Left colon (tissue), 2 donors: ENCODE data around the gene IGFL4. TPM values are rescaled to one million over a fixed set of nuclear protein-coding genes. Genes with fewer than 3 reads are reported as not detected.

ENCODE experiments used
- ATAC-seq: fragments of 200-7000 bp; cut with Tn5 transposase; one replicate; pipeline ENCODE4 v1.9.1; 2020; ENCODE audit warnings: mild to moderate bottlenecking, moderate library complexity
- DNase-seq, 2 donors: peaks; one replicate each; pipeline ENCODE4 v3.0.0-alpha.2; 2020
- intact Hi-C, 2 donors: fragments of 100-400 bp; cut with DNase I in 1 of 2; cut with micrococcal nuclease in 1 of 2; formaldehyde crosslinking; loops; one replicate each; pipeline versions ENCODE4 v1.11.2 to v1.14.0; 2022; cut with DNase I, micrococcal nuclease
- total RNA-seq, 2 donors: library from RNA; stranded (reverse); fragmentation: NEBNext Ultra II Directional; extraction: Animal tissue kit (Norgen Biotek cat#: 25700); gene quantifications; one replicate each; pipeline ENCODE4 v1.2.1, GENCODE V29; 2021
- donor health status: DM: no; HTN: no; CAD: no.
- donor health status: DM: yes; HTN: yes; CAD: no.

The IGFL4 gene
- total RNA-seq, 2 donors from 2014 or later = not detected

DNA sequence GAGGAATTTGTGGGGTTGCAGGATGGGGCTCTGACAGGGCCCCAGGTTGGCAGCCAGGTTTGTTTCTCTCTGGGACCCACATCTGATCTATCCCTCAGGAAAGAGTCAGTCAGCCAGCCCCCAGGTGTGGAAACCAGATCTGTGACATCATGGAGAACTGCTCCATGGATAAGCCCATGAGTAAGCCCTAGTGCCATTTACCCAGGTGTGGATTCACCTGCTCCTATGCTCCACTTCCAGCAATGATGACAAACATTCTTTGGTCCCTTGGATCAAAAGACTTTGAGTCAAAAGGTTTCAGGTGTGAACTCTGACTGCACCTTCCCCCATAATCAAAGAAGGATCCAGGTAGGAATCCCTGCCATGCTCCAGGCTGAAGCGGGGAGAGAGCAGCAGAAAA is 26.9 kb upstream of the IGFL4 start:
- intact Hi-C loops = no loop called here
- ATAC-seq (no peak), DNase-seq (no peak)

DNA sequence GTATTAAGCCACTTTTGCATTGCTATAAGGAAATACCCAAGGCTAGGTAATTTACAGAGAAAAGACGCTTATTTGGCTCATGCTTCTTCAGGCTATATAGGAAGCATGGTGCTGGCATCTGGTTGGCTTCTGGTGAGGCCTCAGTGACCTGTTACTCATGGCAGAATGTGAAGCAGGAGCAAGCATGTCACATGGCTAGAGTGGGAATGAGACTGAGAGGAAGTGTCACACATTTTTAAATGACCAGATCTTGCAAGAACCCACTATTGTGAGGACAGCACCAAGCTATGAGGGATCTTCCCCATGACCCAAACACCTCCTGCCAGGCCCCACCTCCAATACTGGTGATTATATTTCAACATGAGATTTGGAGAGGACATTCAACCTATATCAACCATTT is 25.7 kb upstream of the IGFL4 start:
- ATAC-seq = no peak
- no peak for DNase-seq
- intact Hi-C loops = no loop called here

GRCh38 chr19:46065486-46066071 is 24.8 kb upstream of the IGFL4 start:
- ATAC-seq (no peak), DNase-seq (no peak)
- intact Hi-C loops = no loop called here

GRCh38 chr19:46063201-46063600 is 22.4 kb upstream of the IGFL4 start:
- ATAC-seq (no peak), DNase-seq (no peak)
- intact Hi-C loops = no loop called here

DNA sequence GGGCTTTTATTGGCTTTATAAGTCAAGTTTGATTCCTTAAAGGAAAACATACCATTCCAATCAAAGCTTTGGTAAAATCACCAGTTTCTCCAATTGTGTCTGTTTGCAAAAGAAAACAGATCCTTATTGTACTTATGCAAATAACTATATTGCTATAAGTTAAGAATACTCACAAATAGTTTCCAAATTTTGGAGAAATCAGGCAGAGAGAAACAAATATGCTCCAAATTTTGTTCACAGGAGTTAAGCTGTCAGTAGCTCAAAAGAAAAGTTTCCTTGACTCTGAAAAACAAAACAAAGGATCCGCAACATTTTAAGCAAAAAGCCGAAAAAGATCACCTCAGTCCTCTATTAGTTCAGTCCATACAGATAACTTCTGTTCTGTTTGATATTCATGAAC is 19.2 kb upstream of the IGFL4 start:
- DNase-seq (no peak), ATAC-seq (no peak)
- intact Hi-C loops = no loop called here

DNA sequence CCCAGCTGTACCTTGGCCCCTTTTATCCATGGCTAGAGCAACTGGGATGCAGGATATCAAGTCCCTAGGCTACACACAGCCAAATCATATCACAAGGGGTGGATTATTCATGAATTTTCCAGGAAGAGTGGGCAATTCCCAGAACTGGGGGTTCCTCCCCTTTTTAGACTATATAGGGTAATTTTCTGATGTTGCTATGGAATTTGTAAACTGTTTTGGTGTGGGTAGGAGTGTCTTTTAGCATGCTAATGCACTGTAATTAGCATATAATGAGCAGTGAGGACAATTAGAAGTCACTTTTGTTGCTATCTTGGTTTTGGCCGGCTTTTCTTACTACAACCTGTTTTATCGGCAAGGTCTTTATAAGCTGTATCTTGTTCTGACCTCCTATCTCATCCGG is 18.0 kb upstream of the IGFL4 start:
- no peak for ATAC-seq
- DNase-seq = no peak
- intact Hi-C loops = no loop called here

GRCh38 chr19:46056536-46056935 is 15.7 kb upstream of the IGFL4 start:
- intact Hi-C loops = no loop called here
- DNase-seq (no peak), ATAC-seq (no peak)

GRCh38 chr19:46052896-46053295 is 12.1 kb upstream of the IGFL4 start:
- DNase-seq (no peak), ATAC-seq (no peak)
- intact Hi-C loops = no loop called here

GRCh38 chr19:46049597-46049996 is 8.8 kb upstream of the IGFL4 start:
- ATAC-seq (no peak), DNase-seq (no peak)
- intact Hi-C loops = no loop called here

GRCh38 chr19:46043519-46043918 is 2.7 kb upstream of the IGFL4 start:
- DNase-seq (no peak), ATAC-seq (no peak)
- intact Hi-C loops = no loop called here

DNA sequence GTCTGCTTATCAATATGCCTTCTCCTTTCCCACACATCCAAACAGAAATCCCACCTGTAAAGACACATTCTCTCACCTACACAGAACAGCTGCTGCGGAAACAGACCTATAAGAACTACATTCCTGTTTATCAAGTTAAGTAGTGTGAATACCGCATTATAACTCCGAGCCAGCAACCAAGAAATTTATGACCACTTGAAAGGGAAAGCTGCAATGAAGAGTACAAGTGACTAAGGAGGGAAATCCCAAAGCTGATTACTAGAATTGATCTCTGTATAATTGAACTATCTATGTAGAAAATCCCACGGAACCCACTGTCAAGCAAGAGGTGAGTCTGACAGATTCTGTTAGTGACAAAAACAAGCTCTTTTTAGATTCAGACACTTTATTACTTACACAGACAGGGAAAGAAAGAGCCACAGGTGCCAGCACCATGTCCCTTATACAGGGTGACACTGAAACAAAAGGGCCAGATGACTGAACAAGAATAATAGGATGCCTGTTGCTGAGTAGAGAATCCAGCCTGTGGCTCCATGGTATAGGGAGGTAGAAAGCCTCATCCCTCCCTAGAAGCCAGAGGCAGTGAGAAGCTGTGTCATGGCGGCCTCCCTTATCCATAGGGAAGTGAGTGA is 1.6 kb upstream of the IGFL4 start:
- intact Hi-C loops = no loop called here
- DNase-seq = no peak
- ATAC-seq = no peak

DNA sequence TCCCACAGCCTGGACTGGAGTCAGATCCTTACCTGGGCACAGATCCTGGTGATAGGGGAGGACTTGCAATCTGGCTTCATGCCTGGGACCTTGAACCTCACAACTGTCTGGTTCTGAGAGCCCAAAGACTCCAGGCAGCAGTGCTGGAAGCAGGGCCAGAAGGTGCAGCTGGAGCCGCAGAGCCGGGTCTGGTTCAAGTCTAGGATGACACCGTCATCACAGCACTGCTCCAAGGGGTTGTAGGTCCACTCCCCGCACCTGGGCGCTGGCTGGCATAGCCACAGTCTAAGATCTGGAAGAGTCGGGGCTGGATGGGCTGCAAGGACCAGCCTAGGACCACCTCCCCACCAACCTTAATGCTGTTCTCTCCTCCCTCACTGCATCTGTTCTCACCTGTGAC is 677 bp downstream of the IGFL4 start:
- no peak for DNase-seq
- intact Hi-C loops = no loop called here
- ATAC-seq = no peak

- ATAC-seq = no peak
- intact Hi-C loops = no loop called here
- no peak for DNase-seq
These were observed 4.1 kb downstream of the IGFL4 start for GRCh38 chr19:46036744-46037128.

- no peak for ATAC-seq
- intact Hi-C loops = no loop called here
- no peak for DNase-seq
These were observed 4.6 kb downstream of the IGFL4 start for GRCh38 chr19:46035986-46036743.

- DNase-seq (no peak), ATAC-seq (no peak)
- intact Hi-C loops = no loop called here
These were observed 5.3 kb downstream of the IGFL4 start for GRCh38 chr19:46035546-46035945.

GRCh38 chr19:46033401-46033800 is 7.4 kb downstream of the IGFL4 start:
- intact Hi-C loops = no loop called here
- ATAC-seq (no peak), DNase-seq (no peak)

GRCh38 chr19:46032597-46033025 is 8.2 kb downstream of the IGFL4 start:
- intact Hi-C loops = no loop called here
- ATAC-seq (no peak), DNase-seq (no peak)

GRCh38 chr19:46031781-46032596 is 8.8 kb downstream of the IGFL4 start:
- DNase-seq (no peak), ATAC-seq (no peak)
- intact Hi-C loops = no loop called here

GRCh38 chr19:46030812-46031550 is 9.8 kb downstream of the IGFL4 start:
- no peak for ATAC-seq
- no peak for DNase-seq
- intact Hi-C loops = no loop called here
